Right lobe of liver (tissue), 6 donors: Measurements from ENCODE around the gene HMGN3. TPM values are rescaled to one million over a fixed set of nuclear protein-coding genes. Genes with fewer than 3 reads are reported as not detected.

Experiments
- ATAC-seq, 4 donors: fragments of 200-7000 bp; cut with Tn5 transposase; one replicate each; pipeline ENCODE4 v1.9.1; 2020; ENCODE audit warnings: mild to moderate bottlenecking in 4 of 4, moderate library complexity in 4 of 4
- DNase-seq, 3 donors: peaks; one replicate each; pipeline ENCODE4 v3.0.0-alpha.2; 2020
- H3K27ac ChIP-seq, 3 donors: fragments of 200-600 bp; one replicate each; pipeline ENCODE4 v1.8.0; 2022
- H3K27me3 ChIP-seq, 2 donors: fragments of 200-600 bp; one replicate each; pipeline ENCODE4 v1.8.0; 2022
- H3K36me3 ChIP-seq, 4 donors: fragments of 200-600 bp; sonication (generic) in 1 of 4; one replicate each; pipeline versions ENCODE4 v1.5.1 to v1.8.0; 2017 to 2022; ENCODE audit warnings: control low read depth in 1 of 4
- H3K4me1 ChIP-seq, 4 donors: fragments of 200-600 bp; sonication (generic) in 1 of 4; one replicate each; pipeline versions ENCODE4 v1.5.1 to v1.8.0; 2017 to 2022; ENCODE audit warnings: control low read depth in 1 of 4
- H3K4me3 ChIP-seq, 3 donors: fragments of 200-600 bp; one replicate each; pipeline ENCODE4 v1.8.0; 2022
- H3K9me3 ChIP-seq, 4 donors: fragments of 200-600 bp; sonication (generic) in 1 of 4; one replicate each; pipeline versions ENCODE4 v1.5.1 to v1.8.0; 2017 to 2022; ENCODE audit warnings: control low read depth in 1 of 4
- POLR2A ChIP-seq: fragments of 450-650 bp; IDR thresholded peaks from one replicate; pipeline ENCODE4 v1.6.1; 2017; ENCODE audit warnings: antibody characterized with exemption, mild to moderate bottlenecking
- WGBS: methylation state at CpG from one replicate; pipeline ENCODE4 v1.1.6; 2018; ENCODE audit warnings: low coverage, low lambda C conversion rate; ENCODE audit not compliant: insufficient coverage; ENCODE audit errors: missing lambda C conversion rate; 5-methylcytosine and 5-hydroxymethylcytosine counted together
- intact Hi-C, 2 donors: fragments of 100-400 bp; cut with DNase I; formaldehyde crosslinking; loops; one replicate each; pipeline versions ENCODE4 v1.11.2 to v1.14.1; 2022
- total RNA-seq, 6 experiments: library from RNA; depleted of rRNA in 2 of 6; stranded (reverse); fragments of >200 nt in 2 of 6; fragmentation: NEBNext Ultra II Directional in 3 of 6; extraction: Animal tissue kit (Norgen Biotek cat#: 25700) in 3 of 6; gene quantifications; one replicate each; pipeline versions ENCODE4 v1.1.0 to v1.2.4, GENCODE V29; 2016 to 2023
- TF ChIP-seq, protein P1 (sequence below), 4 donors: fragments of 200-600 bp in 3 of 4; fragments of 450-650 bp in 1 of 4; IDR thresholded peaks; one replicate each; pipeline versions ENCODE4 v1.5.1 to v1.8.0; 2016 to 2022; ENCODE audit warnings: antibody characterized with exemption in 4 of 4, mild to moderate bottlenecking in 2 of 4
- donor health status: DM: no; HTN: yes; CAD: no.
- donor health status: DM: no; HTN: no; CAD: no.
- donor health status: DM: no; HTN: no; CAD: no.
- donor health status: DM: no; HTN: yes; CAD: no.
- donor health status: DM: no; HTN: yes; CAD: no.

Gene HMGN3
- total RNA-seq, 6 experiments from 2014 or later, result 25.5 to 37.3 (median 32.9) TPM

DNA sequence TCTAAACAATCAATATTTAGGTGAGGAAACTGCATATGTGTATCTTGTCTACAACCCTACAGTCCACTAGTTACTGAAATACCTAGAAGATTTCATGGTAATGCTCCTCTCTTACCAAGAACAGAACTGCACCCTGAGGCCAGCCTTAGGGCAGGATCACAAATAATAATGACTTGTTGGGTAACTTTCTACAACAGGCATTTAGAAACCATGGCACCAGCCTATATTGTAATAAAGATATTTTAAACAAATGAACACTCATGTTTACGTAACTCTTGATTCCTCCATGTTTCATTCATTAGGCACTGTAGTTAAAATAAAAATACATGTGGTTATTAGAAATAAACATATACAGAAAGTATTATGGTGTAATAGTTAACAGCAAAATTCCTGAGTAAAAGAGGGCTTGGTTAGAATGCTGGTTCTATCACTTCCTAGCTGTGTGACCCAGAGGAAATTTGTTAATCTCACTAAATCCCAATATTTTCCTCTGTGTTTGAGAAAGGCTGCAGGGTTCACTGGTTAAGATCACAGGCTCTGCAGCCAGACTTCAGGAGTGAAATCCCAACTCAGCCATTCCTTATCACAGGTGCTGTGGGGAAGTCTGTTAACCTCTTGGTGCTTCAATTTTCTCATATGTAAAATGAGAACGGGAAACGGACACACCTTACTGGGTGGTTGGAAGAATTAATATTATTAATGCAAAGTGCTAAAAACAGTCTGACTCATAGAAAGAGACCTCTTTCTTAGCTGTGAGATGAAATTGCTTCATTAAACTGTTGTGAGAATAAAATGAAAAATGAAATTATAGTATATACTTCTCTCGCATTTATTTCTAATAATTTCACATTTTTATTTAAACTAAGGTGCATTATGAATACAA lies 8.5 kb downstream of the HMGN3 start:
- WGBS, result 64% methylated on average over 4 of the region's 4 CpGs
- Histone ChIP-seq H3K4me1 (peaks cover 0 to 6% (median 0%) of the 10 kb centered on the region in 4 donors), H3K4me3 (no peak overlapping the region), H3K9me3 (no peaks in the 10 kb centered on the region), H3K27me3 (no peaks in the 10 kb centered on the region), H3K27ac (no peak overlapping the region), H3K36me3 (no peaks in the 10 kb centered on the region)
- DNase-seq (no peak), ATAC-seq (no peak)
- intact Hi-C loops, result no loop called here
- TF ChIP-seq, protein P1, sequence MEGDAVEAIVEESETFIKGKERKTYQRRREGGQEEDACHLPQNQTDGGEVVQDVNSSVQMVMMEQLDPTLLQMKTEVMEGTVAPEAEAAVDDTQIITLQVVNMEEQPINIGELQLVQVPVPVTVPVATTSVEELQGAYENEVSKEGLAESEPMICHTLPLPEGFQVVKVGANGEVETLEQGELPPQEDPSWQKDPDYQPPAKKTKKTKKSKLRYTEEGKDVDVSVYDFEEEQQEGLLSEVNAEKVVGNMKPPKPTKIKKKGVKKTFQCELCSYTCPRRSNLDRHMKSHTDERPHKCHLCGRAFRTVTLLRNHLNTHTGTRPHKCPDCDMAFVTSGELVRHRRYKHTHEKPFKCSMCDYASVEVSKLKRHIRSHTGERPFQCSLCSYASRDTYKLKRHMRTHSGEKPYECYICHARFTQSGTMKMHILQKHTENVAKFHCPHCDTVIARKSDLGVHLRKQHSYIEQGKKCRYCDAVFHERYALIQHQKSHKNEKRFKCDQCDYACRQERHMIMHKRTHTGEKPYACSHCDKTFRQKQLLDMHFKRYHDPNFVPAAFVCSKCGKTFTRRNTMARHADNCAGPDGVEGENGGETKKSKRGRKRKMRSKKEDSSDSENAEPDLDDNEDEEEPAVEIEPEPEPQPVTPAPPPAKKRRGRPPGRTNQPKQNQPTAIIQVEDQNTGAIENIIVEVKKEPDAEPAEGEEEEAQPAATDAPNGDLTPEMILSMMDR (IDR thresholded peaks at IDR 0.05), result no peak
- no peak for TF ChIP-seq POLR2A

- DNase-seq, result no peak
- Histone ChIP-seq H3K9me3 (no peaks in the 10 kb centered on the region), H3K27ac (no peak overlapping the region), H3K36me3 (no peaks in the 10 kb centered on the region), H3K4me1 (peaks cover 0 to 6% (median 0%) of the 10 kb centered on the region in 4 donors), H3K4me3 (no peak overlapping the region), H3K27me3 (no peaks in the 10 kb centered on the region)
- intact Hi-C loops, result no loop called here
- TF ChIP-seq POLR2A, result no peak
- TF ChIP-seq, protein P1 (IDR thresholded peaks at IDR 0.05), result no peak
- WGBS, result 70% methylated on average over 3 of the region's 3 CpGs
- ATAC-seq, result peak in 3 of 4 donors; percentile 36 to 50 (median 37)
These were observed 10.7 kb downstream of the HMGN3 start for GRCh38 chr6:79223611-79224404.

DNA sequence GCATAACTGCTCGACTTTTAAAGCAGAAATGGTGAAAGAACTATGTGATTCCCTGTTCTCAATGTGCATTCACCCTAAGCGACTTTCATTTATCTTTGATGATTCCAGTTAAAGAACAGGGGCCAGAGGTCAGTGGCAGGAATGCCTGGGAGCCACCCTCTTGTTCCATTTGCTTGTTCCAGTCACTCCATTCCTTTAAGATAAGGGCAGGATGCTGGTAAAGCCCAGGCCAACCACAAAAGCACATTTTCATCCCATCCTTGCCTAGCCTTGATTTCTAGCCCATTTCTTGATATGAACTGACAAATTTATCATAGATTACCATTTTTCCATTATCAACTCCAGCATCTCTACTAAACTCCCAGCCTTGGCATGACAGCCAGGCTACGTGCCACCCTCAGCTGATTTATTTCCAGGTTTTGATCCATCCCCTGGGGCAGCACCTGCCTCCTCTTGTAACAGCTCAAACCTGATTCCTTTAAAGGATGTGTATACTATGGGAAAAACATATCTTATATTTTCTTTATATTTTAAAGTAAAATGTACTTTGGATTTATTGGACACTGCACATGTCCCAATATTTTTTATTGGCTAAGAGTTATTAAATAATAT lies 19.2 kb downstream of the HMGN3 start:
- H3K27ac ChIP-seq, result no peak overlapping the region
- peak; percentile 39 to 75 (median 66) for ATAC-seq
- H3K27me3 ChIP-seq, result no peaks in the 10 kb centered on the region
- H3K4me3 ChIP-seq, result no peak overlapping the region
- peaks cover 0 to 12% (median 2%) of the 10 kb centered on the region in 4 donors for H3K4me1 ChIP-seq
- DNase-seq, result no peak
- no peaks in the 10 kb centered on the region for H3K36me3 ChIP-seq
- no peaks in the 10 kb centered on the region for H3K9me3 ChIP-seq
- 39% methylated on average over 3 of the region's 3 CpGs for WGBS
- intact Hi-C loops, result no loop called here
- TF ChIP-seq, protein P1 (IDR thresholded peaks at IDR 0.05), result no peak
- TF ChIP-seq POLR2A, result no peak

DNA sequence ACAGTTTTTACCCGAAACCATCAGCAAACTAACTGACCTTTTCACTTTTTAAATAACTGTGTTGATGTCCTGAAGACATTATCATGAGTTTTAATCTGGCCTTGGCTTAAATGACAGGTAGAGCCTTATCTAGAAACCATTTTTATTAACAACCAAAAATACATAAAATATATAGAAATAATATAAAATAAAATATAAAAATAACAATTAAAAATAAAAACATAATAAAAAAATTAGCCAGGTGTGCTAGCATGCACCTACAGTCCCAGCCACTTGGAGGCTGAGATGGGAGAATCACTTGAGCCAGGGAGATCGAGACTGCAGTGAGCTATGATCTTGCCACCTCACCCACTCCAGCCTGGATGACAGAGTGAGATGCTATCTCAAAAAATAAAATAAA lies 21.6 kb downstream of the HMGN3 start:
- intact Hi-C loops, result no loop called here
- Histone ChIP-seq H3K4me3 (no peak overlapping the region), H3K4me1 (peaks cover 0 to 12% (median 2%) of the 10 kb centered on the region in 4 donors), H3K27ac (no peak overlapping the region), H3K9me3 (no peaks in the 10 kb centered on the region), H3K36me3 (no peaks in the 10 kb centered on the region), H3K27me3 (no peaks in the 10 kb centered on the region)
- DNase-seq, result no peak
- TF ChIP-seq, protein P1 (IDR thresholded peaks at IDR 0.05), result no peak
- no peak for TF ChIP-seq POLR2A
- WGBS, result 75% methylated on average over 2 of the region's 2 CpGs
- ATAC-seq, result no peak
